Transverse colon (tissue), 4 donors: ENCODE measurements around the gene SPN. TPM values are rescaled to one million over a fixed set of nuclear protein-coding genes. Genes with fewer than 3 reads are reported as not detected.
A peak's percentile ranks its signal among the peaks of the same experiment; 100 is the strongest.

Source experiments
- DNase-seq: peaks from one replicate; pipeline ENCODE4 v3.0.0-alpha.2; 2019
- H3K27ac ChIP-seq, 4 donors: fragments of 200-600 bp; sonication (generic); 2 replicates each; pipeline ENCODE4 v1.5.1; 2016 to 2018; ENCODE audit warnings: inconsistent platforms in 4 of 4
- H3K27me3 ChIP-seq: fragments of 200-600 bp; sonication (generic); 2 replicates; pipeline ENCODE4 v1.5.1; 2017; ENCODE audit warnings: inconsistent platforms
- H3K36me3 ChIP-seq, 4 donors: fragments of 200-600 bp; sonication (generic); 2 replicates each; pipeline ENCODE4 v1.5.1; 2017 to 2019; ENCODE audit warnings: inconsistent platforms in 4 of 4
- H3K4me1 ChIP-seq, 4 donors: fragments of 200-600 bp; sonication (generic); 2 replicates each; pipeline ENCODE4 v1.5.1; 2017 to 2020; ENCODE audit warnings: inconsistent platforms in 4 of 4
- H3K4me3 ChIP-seq, 4 donors: fragments of 200-600 bp; sonication (generic); 1 replicate in 1 of 4; 2 replicates in 3 of 4; pipeline versions ENCODE4 v1.5.1 to v1.6.1; 2017 to 2019; ENCODE audit warnings: inconsistent platforms in 4 of 4
- H3K9me3 ChIP-seq, 2 donors: fragments of 200-600 bp; sonication (generic); 2 replicates each; pipeline ENCODE4 v1.5.1; 2017 to 2019; ENCODE audit warnings: inconsistent platforms in 2 of 2
- EP300 ChIP-seq: sonication (generic); formaldehyde crosslinking; IDR thresholded peaks from one replicate; pipeline ENCODE4 v1.6.1; 2017; ENCODE audit warnings: antibody characterized with exemption, low read depth
- POLR2A ChIP-seq: fragments of 450-650 bp; IDR thresholded peaks from one replicate; pipeline ENCODE4 v1.6.1; 2016; ENCODE audit warnings: antibody characterized with exemption, mild to moderate bottlenecking, moderate library complexity
- POLR2AphosphoS5 ChIP-seq, 3 donors: sonication (generic); formaldehyde crosslinking; IDR thresholded peaks; one replicate each; pipeline ENCODE4 v1.6.1; 2016; ENCODE audit warnings: antibody characterized with exemption in 3 of 3
- WGBS, 2 donors: methylation state at CpG; one replicate each; pipeline ENCODE4 v1.1.5; 2018; ENCODE audit warnings: low coverage in 1 of 2; 5-methylcytosine and 5-hydroxymethylcytosine counted together
- in situ Hi-C, 4 donors: fragments of 200-750 bp; cut with MboI; loops; one replicate each; pipeline versions ENCODE4 v1.15.0 to v1.15.1; 2017; ENCODE audit warnings: low sequenced_read_pairs in 3 of 4, low pct_ligation_motif_present in 1 of 4, low pct_unique_long_range_greater_than_20kb in 1 of 4
- intact Hi-C: fragments of 100-400 bp; cut with DNase I; formaldehyde crosslinking; loops from one replicate; pipeline ENCODE4 v1.15.1; 2023; ENCODE audit warnings: low total_unique reads
- total RNA-seq, 4 donors: library from RNA; depleted of rRNA; stranded (reverse); fragments of >200 nt; gene quantifications; one replicate each; pipeline ENCODE4 v1.1.0, GENCODE V29; 2016
- TF ChIP-seq, protein P1 (sequence below), 5 experiments: fragments of 200-600 bp in 3 of 5; fragments of 450-650 bp in 2 of 5; sonication (generic) in 3 of 5; IDR thresholded peaks; 1 replicate in 2 of 5; 2 replicates in 3 of 5; pipeline ENCODE4 v1.5.1; 2016 to 2017; ENCODE audit warnings: antibody characterized with exemption in 5 of 5, inconsistent platforms in 3 of 5, mild to moderate bottlenecking in 2 of 5, moderate library complexity in 1 of 5

SPN gene
- total RNA-seq, 4 donors from 2014 or later: 0.20 to 3.7 (median 1.1) TPM

DNA sequence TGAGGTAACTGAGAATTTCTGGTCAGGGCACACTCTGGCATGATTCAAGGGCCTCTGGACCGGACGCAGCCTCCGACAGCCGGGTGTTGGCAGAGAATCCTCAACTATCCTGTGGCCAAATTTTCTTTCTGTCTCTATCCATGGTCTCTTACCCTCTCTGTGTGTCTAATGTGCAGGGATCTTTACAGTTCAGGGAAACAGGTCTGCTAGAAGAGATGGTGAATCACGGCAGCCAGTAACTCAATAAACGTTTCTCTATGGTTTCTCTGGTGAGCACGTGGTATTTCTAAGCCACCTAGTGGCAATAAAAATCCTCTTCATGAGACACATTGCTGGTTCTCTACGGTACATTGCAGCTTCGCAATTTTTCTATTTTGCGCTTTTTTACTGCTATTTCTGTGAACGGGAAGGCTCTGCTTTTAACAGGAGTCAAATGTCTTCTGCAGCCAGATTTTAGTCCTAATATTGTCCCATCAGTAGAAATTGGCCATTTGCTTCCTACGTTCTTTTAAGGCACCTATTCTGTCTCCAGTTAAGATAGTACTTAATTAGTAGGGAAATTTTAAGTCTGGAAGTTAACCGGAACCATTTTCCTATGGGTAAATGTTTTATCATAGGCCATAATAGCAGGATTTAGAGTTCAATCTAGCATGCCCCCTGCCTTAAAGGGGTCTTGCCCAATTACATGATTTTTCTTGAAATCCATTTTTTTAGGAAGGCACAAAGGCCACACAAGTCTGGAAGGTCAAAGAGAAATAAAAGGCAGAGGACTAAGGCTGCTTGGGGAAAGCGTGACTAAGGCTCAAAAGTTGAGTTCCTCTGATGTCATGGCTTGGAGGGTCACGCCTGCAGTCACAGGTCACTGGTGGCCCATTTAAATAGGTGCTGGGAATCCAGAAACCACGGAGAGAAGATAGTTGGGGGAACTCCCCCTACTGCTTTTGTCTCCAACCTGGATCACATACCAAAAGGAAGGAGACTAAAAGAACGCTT, 47.5 kb downstream of the SPN start:
- H3K27ac ChIP-seq: no peak overlapping the region
- TF ChIP-seq POLR2AphosphoS5 (IDR thresholded peaks at IDR 0.05): no peak
- no peak for TF ChIP-seq EP300
- TF ChIP-seq, protein P1, sequence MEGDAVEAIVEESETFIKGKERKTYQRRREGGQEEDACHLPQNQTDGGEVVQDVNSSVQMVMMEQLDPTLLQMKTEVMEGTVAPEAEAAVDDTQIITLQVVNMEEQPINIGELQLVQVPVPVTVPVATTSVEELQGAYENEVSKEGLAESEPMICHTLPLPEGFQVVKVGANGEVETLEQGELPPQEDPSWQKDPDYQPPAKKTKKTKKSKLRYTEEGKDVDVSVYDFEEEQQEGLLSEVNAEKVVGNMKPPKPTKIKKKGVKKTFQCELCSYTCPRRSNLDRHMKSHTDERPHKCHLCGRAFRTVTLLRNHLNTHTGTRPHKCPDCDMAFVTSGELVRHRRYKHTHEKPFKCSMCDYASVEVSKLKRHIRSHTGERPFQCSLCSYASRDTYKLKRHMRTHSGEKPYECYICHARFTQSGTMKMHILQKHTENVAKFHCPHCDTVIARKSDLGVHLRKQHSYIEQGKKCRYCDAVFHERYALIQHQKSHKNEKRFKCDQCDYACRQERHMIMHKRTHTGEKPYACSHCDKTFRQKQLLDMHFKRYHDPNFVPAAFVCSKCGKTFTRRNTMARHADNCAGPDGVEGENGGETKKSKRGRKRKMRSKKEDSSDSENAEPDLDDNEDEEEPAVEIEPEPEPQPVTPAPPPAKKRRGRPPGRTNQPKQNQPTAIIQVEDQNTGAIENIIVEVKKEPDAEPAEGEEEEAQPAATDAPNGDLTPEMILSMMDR (IDR thresholded peaks at IDR 0.05): peak; percentile 56 to 75 (median 66)
- TF ChIP-seq POLR2A: no peak
- intact Hi-C loops (no loop called here), in situ Hi-C loops (no loop called here)
- H3K4me1 ChIP-seq: peaks cover 0 to 9% (median 0%) of the 10 kb centered on the region in 4 donors
- DNase-seq: no peak
- H3K36me3 ChIP-seq: no peaks in the 10 kb centered on the region
- WGBS, 2 donors: 36 to 45% methylated on average over 16 to 17 of the region's 17 CpGs
- no peaks in the 10 kb centered on the region for H3K27me3 ChIP-seq
- no peaks in the 10 kb centered on the region for H3K9me3 ChIP-seq
- H3K4me3 ChIP-seq: no peak overlapping the region

DNA sequence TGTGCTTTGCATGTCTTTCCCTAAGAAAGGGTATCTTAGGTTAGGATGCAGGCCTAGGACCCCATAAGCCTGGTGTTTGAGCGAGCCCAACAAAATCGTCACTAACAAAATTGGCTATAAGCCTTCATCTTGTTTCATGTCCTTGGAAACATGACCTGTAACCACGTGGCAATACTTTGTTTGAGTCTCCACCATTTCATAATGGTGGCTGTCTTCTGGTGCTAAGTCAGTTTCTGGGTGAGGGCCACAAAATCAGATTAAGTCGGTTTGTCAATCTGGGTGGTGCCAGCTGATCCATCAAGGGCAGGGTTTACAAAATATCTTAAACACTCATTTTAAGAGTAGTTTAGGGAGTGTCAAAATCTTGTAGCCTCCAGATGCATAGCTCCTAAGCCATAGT, 49.8 kb downstream of the SPN start:
- Histone ChIP-seq H3K9me3 (no peaks in the 10 kb centered on the region), H3K4me3 (no peak overlapping the region), H3K4me1 (peaks cover 0 to 9% (median 0%) of the 10 kb centered on the region in 4 donors), H3K36me3 (no peaks in the 10 kb centered on the region), H3K27me3 (no peaks in the 10 kb centered on the region), H3K27ac (no peak overlapping the region)
- in situ Hi-C loops (no loop called here), intact Hi-C loops (no loop called here)
- WGBS, 2 donors: 60 to 64% methylated on average over 1 to 4 of the region's 4 CpGs
- no peak for DNase-seq
- no peak for TF ChIP-seq POLR2AphosphoS5 (IDR thresholded peaks at IDR 0.05)
- TF ChIP-seq POLR2A: no peak
- TF ChIP-seq EP300: no peak
- TF ChIP-seq, protein P1 (IDR thresholded peaks at IDR 0.05): no peak

DNA sequence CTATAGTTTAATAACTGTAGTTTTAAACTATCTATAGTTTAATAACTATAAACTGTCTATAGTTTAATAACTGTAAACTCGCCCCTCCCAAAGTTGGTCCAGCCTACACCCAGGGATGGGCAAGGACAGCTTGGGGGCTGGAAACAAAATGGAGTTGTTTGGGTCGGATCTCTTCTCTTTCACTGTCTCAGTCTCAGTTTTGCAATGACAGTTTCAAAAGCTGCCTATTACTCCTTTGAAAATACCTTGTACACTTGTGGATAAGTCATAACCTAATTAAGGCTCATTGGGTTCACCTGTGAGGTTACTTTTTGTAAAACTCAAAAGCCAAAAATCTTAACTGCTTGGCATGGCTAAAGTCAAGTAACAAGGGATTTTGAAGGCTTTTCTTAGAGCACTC, 51.3 kb downstream of the SPN start:
- H3K27ac ChIP-seq: no peak overlapping the region
- H3K4me3 ChIP-seq: no peak overlapping the region
- DNase-seq: no peak
- intact Hi-C loops: no loop called here
- H3K9me3 ChIP-seq: no peaks in the 10 kb centered on the region
- no peaks in the 10 kb centered on the region for H3K27me3 ChIP-seq
- H3K36me3 ChIP-seq: no peaks in the 10 kb centered on the region
- WGBS, 2 donors: 75 to 95% methylated on average over 2 of the region's 2 CpGs
- in situ Hi-C loops: no loop called here
- H3K4me1 ChIP-seq: peaks cover 0 to 9% (median 0%) of the 10 kb centered on the region in 4 donors
- no peak for TF ChIP-seq EP300

DNA sequence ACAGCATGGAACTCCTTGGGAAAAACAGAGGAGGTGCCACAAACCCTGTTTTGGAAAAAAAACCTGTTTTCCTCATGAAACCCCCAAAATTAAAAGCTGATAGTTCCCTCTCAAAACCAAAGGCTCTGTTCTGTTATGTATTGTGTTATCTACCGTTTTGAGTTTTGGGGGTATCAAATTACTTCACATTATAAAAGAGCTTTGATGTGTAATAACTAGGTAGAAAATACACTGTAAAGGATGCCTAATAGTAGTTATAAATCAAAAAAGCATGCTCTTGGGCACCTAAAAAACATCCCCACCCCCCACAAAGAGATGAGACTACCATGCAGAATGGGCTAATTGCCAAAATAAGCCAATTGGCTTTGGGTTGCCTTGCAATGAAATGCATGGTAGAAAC, 51.9 kb downstream of the SPN start:
- TF ChIP-seq POLR2AphosphoS5 (IDR thresholded peaks at IDR 0.05) (no peak), POLR2A (no peak), EP300 (no peak)
- TF ChIP-seq, protein P1 (IDR thresholded peaks at IDR 0.05): no peak
- Histone ChIP-seq H3K27me3 (no peaks in the 10 kb centered on the region), H3K9me3 (no peaks in the 10 kb centered on the region), H3K4me3 (no peak overlapping the region), H3K27ac (no peak overlapping the region), H3K36me3 (no peaks in the 10 kb centered on the region), H3K4me1 (peaks cover 0 to 9% (median 0%) of the 10 kb centered on the region in 4 donors)
- no peak for DNase-seq
- intact Hi-C loops (no loop called here), in situ Hi-C loops (no loop called here)
- 27 to 50% methylated on average over 1 of the region's 1 CpG for WGBS, 2 donors
